Duodenal mucosa (tissue), 2 donors: ENCODE data around the gene APOL4.

Source experiments
- H3K27ac ChIP-seq: one replicate; pipeline ENCODE4 v1.7.0; 2013; ENCODE audit warnings: low read depth, low read length
- H3K27me3 ChIP-seq, 2 donors: one replicate each; pipeline ENCODE4 v1.7.0; 2013; ENCODE audit warnings: low read length in 2 of 2, control low read depth in 1 of 2; ENCODE audit not compliant: insufficient read depth in 2 of 2, control insufficient read depth in 1 of 2
- H3K36me3 ChIP-seq, 2 donors: one replicate each; pipeline ENCODE4 v1.7.0; 2013; ENCODE audit warnings: low read length in 2 of 2, control low read depth in 1 of 2; ENCODE audit not compliant: insufficient read depth in 2 of 2, control insufficient read depth in 1 of 2
- H3K4me1 ChIP-seq, 2 donors: one replicate each; pipeline ENCODE4 v1.7.0; 2013; ENCODE audit warnings: low read length in 2 of 2, control low read depth in 1 of 2; ENCODE audit not compliant: insufficient read depth in 2 of 2, control insufficient read depth in 1 of 2
- H3K4me3 ChIP-seq, 2 donors: one replicate each; pipeline ENCODE4 v1.7.0; 2013; ENCODE audit warnings: low read length in 2 of 2, low read depth in 1 of 2
- H3K9ac ChIP-seq, 2 donors: one replicate each; pipeline ENCODE4 v1.7.0; 2013; ENCODE audit warnings: low read length in 2 of 2, low read depth in 1 of 2
- H3K9me3 ChIP-seq, 2 donors: one replicate each; pipeline ENCODE4 v1.7.0; 2013; ENCODE audit warnings: low read length in 2 of 2, control low read depth in 1 of 2; ENCODE audit not compliant: control insufficient read depth in 1 of 2

Gene APOL4

GRCh38 chr22:36222887-36223450 is 21.4 kb upstream of the APOL4 start:
- H3K9ac ChIP-seq, result no peak overlapping the region
- no peak overlapping the region for H3K4me3 ChIP-seq
- no peak overlapping the region for H3K27ac ChIP-seq
- peaks cover 5 to 8% of the 10 kb centered on the region in 2 donors for H3K4me1 ChIP-seq
- no peaks in the 10 kb centered on the region for H3K9me3 ChIP-seq
- H3K27me3 ChIP-seq, result no peaks in the 10 kb centered on the region
- H3K36me3 ChIP-seq, result peaks cover 6 to 13% of the 10 kb centered on the region in 2 donors

DNA sequence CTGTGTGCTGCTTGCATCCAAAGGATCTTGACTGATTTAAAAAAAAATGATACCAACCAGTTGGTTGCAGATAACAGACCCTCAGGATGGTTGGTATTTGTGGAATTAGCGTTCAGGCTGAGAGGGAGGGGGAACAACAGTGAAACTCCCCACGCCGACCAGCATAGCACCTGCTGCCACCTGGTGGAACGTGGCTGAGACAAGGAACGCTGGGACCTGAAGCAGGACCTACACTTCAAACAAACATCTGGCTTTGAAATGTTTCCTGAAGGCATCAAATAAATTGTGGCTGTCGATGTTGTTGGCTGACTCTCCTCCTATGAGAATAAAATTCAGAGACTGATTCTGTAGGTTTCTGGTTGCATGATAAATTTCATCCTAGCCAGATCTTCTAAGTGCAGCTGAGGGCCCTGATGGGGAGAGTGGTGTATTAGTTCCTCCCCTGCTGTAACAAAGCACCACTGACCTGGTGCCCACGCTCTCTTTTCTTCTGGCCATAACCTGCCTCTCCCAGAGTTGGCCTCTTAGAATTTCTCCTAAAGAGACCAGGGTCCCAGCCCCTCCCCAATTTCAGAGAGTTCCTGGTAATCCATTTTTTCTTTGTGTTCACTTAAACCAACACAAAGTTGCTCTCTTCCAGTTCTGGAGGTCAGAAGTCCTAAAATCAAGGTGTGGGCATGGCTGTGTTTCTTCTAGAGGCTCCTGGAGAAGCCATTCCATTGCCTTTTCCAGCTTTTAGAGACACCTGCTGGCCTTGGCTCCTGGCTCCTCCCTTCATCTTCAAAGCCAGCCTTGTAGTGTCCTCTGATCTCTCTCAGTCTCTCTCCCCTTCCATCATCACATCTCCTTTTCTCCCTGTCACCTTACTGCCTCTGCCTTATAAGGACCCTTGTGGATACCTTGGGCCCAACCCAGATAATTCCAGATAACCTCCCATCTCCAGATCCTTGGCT is 20.5 kb upstream of the APOL4 start:
- no peak overlapping the region for H3K4me3 ChIP-seq
- H3K36me3 ChIP-seq, result peaks cover 0 to 6% of the 10 kb centered on the region in 2 donors
- no peak overlapping the region for H3K27ac ChIP-seq
- H3K4me1 ChIP-seq, result peaks cover 5 to 8% of the 10 kb centered on the region in 2 donors
- H3K9ac ChIP-seq, result no peak overlapping the region
- no peaks in the 10 kb centered on the region for H3K9me3 ChIP-seq
- no peaks in the 10 kb centered on the region for H3K27me3 ChIP-seq

GRCh38 chr22:36220451-36220921 is 18.9 kb upstream of the APOL4 start:
- H3K27ac ChIP-seq, result no peak overlapping the region
- H3K9ac ChIP-seq, result no peak overlapping the region
- H3K36me3 ChIP-seq, result no peaks in the 10 kb centered on the region
- peaks cover 5 to 8% of the 10 kb centered on the region in 2 donors for H3K4me1 ChIP-seq
- H3K27me3 ChIP-seq, result no peaks in the 10 kb centered on the region
- no peaks in the 10 kb centered on the region for H3K9me3 ChIP-seq
- H3K4me3 ChIP-seq, result no peak overlapping the region

GRCh38 chr22:36218648-36219193 is 17.1 kb upstream of the APOL4 start:
- peaks cover 5 to 8% of the 10 kb centered on the region in 2 donors for H3K4me1 ChIP-seq

DNA sequence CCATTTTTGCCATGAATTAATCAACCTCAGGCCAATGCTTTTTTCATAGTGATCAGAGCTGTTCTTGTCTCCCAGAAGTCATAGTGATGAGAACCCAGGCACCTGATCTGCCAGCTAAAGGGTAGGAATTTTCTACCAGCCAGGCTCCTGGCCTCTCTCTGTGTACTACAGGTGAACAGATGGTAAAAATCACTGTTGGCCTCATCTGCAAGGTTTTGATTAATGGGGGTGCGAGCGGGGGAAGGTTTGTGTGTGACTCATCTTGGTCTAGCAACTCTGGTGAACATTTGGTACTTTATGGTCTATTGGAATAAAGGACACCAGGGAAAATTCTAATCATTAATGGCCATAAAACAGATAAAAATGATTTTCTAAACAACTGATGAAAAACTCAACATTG is 14.4 kb upstream of the APOL4 start:
- Histone ChIP-seq H3K9me3 (no peaks in the 10 kb centered on the region), H3K9ac (no peak overlapping the region), H3K27me3 (no peaks in the 10 kb centered on the region), H3K27ac (no peak overlapping the region), H3K4me1 (peaks cover 3 to 22% of the 10 kb centered on the region in 2 donors), H3K36me3 (no peaks in the 10 kb centered on the region), H3K4me3 (no peak overlapping the region)

More at GRCh38 chr22:36218648-36219193, 17.1 kb upstream of the APOL4 start:
- no peak overlapping the region for H3K9ac ChIP-seq
- H3K27me3 ChIP-seq, result no peaks in the 10 kb centered on the region
- H3K27ac ChIP-seq, result no peak overlapping the region
- H3K4me3 ChIP-seq, result no peak overlapping the region
- H3K36me3 ChIP-seq, result no peaks in the 10 kb centered on the region
- H3K9me3 ChIP-seq, result no peaks in the 10 kb centered on the region

DNA sequence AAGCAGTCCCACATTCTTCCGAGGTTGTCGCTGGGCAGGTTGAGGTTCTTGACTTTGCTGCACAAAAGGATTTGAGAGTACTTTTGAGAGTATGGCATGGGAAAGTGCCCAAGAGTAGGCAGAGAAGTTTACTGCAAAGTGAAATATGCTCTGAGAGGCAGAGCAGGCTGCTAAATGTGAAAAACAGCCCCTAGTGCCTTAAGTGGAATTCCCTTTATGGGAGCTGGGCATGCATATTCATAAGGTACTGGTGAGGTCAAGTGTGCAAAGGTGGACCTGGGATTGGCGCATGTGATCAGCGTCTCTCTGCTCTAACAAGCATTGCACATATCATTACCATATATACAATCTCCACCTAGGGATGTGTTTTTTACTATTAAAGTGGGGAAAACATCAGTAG is 12.0 kb upstream of the APOL4 start:
- H3K36me3 ChIP-seq, result no peaks in the 10 kb centered on the region
- no peak overlapping the region for H3K27ac ChIP-seq
- H3K9me3 ChIP-seq, result peaks cover 0 to 2% of the 10 kb centered on the region in 2 donors
- H3K4me1 ChIP-seq, result peaks cover 11 to 20% of the 10 kb centered on the region in 2 donors
- no peak overlapping the region for H3K9ac ChIP-seq
- no peak overlapping the region for H3K4me3 ChIP-seq
- H3K27me3 ChIP-seq, result no peaks in the 10 kb centered on the region

DNA sequence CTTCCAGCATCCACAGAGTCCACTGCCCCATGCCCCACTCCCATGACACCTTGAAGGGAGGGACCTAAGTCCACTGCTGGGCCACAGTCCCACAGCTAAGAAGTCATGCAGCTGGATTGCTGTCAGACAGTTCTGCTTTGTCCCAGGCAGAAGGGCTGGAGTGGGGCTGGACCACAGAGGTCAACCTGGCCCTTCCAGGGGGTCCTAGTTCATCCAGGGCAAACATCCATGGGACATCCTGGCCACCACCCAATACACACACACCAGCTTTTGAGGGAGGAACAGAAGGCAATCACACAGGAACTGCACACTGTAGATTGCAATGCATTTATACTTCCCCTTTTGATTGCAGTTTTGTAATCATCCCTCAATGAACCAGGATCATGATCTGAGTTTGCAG is 11.3 kb upstream of the APOL4 start:
- H3K27me3 ChIP-seq, result no peaks in the 10 kb centered on the region
- no peak overlapping the region for H3K9ac ChIP-seq
- H3K36me3 ChIP-seq, result no peaks in the 10 kb centered on the region
- H3K4me1 ChIP-seq, result peaks cover 15 to 20% of the 10 kb centered on the region in 2 donors
- peaks cover 0 to 2% of the 10 kb centered on the region in 2 donors for H3K9me3 ChIP-seq
- no peak overlapping the region for H3K27ac ChIP-seq
- no peak overlapping the region for H3K4me3 ChIP-seq

DNA sequence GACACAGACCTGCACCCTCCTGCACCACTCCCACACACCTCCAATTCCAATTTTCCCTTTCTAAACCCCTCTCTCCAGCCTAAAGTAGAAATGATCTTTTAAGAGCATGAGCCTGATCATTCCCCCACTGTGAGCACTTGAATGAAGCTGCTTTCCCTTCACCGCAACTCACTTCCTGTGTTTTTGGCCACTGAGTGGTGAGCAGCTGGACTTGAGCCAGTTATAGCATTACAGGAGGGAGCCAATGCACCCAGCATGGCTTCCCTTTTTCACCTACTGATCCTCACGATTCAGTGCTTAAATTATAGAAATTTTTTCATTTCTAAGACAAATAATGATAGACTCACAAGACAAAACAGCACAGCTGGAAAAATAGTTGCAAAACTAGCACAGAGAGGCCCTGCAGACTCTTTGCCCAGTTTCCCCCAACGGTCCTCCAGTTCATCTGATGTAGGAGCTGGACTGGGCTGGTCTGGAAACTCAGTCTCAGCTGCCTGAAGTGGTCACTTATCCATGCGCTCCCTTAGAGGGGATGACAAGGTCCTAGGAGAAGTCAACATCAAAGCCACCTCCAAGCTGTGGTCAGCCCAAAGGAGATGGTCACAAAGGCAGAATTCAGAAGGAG is 9.7 kb upstream of the APOL4 start:
- Histone ChIP-seq H3K36me3 (no peaks in the 10 kb centered on the region), H3K4me1 (peaks cover 15 to 20% of the 10 kb centered on the region in 2 donors), H3K27me3 (no peaks in the 10 kb centered on the region), H3K27ac (no peak overlapping the region), H3K4me3 (no peak overlapping the region), H3K9me3 (peaks cover 0 to 2% of the 10 kb centered on the region in 2 donors), H3K9ac (no peak overlapping the region)

DNA sequence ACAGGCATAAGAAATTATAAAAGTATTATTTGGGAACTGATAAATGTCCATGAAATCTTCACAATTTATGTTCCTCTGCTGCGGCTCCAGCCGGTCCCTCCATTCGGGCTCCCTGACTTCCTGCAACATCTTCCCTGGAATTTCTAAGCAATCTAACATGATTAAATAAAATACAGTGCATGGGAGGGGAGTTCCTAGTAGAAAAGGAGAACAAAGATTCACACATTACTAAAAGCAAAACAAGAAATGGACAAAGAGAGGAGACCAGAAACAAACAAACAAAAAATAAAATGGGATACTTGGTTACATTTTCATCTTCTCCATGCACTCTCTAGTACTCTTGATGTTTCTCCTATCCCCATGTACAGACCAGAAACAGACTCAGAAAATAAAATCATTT is 8.6 kb upstream of the APOL4 start:
- H3K4me3 ChIP-seq, result no peak overlapping the region
- no peaks in the 10 kb centered on the region for H3K27me3 ChIP-seq
- no peak overlapping the region for H3K27ac ChIP-seq
- H3K9me3 ChIP-seq, result peaks cover 0 to 2% of the 10 kb centered on the region in 2 donors
- H3K9ac ChIP-seq, result no peak overlapping the region
- peaks cover 15 to 20% of the 10 kb centered on the region in 2 donors for H3K4me1 ChIP-seq
- H3K36me3 ChIP-seq, result no peaks in the 10 kb centered on the region
